NK-92 (cell line): Measurements from ENCODE around the gene COMTD1.
A peak's percentile ranks its signal among the peaks of the same experiment; 100 is the strongest.

Experiments used
- DNase-seq: peaks from one replicate; lab custom pipeline; 2025; ENCODE audit not compliant: unreplicated experiment; lab: John Stamatoyannopoulos, UW

The COMTD1 gene

DNA sequence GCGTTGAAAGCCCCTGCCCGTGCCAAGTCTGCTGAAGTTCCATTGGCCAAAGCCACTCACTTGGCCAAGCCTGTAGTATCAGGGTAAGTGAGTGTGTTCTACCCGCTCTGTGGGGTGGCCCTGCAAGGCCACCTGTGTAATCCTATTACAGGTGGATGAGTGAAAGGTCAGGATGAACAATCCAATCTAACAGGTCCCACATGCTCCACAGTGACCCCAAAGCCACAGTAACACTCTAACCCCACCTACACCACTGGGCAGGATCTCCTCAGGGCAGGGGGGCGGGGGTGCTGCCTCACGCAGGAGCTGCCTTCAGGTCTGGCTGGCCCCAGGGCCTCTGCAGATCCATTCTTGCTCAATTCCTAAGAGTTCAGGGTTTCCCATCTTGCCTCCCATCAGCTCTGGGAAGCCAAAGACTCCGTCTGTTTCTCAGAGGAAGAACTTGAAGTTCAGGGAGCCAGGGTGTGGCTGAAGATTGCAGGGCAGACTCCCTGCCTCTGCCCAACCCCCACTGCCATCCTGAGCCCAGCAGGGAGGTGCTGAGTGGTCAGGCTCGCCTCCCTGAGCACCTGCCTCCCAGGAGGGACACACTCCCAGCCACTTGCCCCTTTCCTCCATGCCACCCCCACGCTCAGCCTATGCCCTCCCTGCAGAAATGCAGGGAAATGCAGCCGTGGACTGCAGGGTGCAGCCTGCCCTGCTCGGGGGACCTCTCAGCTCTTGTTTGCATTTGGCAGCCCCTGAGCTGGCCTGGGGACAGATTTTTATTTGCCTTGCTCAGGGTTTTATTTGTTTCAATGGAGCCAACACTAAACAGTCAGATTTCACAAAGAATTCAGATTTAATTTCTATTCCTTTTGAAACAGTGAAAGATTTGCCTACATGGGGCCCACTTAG, 9.8 kb upstream of the COMTD1 start:
- DNase-seq: no peak

GRCh38 chr10:75244487-75245353, 9.0 kb upstream of the COMTD1 start:
- no peak for DNase-seq

DNA sequence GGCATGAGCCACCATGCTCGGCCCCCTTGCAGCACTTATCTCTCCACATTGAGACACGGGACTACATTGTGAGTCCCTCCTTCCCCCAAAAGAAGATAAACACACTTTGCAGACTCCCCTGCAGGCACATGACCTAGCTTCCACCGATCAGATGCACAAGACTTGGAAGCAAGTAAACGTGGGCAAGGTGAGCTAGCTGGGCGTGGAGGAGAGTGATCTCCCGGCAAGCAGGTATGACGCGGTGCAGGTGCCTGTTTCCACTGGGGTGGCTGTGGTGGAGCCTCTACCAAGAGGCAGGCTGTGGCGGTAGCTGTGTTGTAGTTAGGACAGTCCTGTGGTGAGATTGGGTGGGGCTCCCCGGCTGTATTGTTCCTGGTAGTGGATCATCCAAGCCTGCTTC, 7.7 kb upstream of the COMTD1 start:
- DNase-seq: no peak

DNA sequence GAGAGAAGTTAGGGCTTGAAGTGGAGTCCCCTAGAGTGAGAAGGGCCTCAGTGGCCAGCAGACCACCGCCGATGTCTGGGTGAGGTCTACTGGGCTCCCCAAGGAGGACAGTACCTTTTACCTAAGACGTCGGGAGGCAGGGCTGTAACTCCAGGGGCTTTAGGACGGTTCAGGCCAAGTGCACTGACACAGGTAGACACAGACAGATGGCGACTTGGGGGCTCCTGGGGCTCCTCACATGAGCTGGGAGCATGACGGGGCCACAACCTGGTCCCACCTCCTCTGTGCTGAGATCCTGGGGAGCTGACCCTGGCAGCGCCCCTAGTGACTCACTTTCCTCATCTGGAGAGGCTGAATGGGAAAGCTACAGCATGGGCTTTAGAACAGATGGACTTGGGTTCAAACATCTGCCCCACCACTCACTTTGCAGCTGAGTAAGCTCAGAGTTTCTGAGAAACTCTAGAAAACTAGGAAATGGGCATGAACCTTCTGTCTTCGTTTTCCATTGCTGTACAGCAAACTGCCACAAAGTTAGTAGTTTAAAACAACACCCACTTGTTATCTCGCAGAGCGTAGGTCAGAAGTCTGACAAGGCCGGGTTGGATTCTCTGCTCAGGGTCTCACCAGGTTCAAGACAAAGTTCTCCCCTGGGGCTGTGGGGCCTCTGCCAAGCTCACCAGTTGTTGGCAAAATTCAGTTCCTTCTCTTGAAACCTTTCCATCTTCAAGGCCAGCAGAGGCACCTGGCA, 4.7 kb upstream of the COMTD1 start:
- DNase-seq: no peak

GRCh38 chr10:75239096-75239790, 3.5 kb upstream of the COMTD1 start:
- DNase-seq: no peak

- DNase-seq: no peak
Measured at GRCh38 chr10:75238182-75239095, 2.7 kb upstream of the COMTD1 start.

- DNase-seq: no peak
Measured at GRCh38 chr10:75236178-75236825, 545 bp upstream of the COMTD1 start.

- no peak for DNase-seq
Measured at GRCh38 chr10:75234683-75235374, 928 bp downstream of the COMTD1 start.

- DNase-seq: peak; percentile 78
Measured at GRCh38 chr10:75234017-75234682, 1.6 kb downstream of the COMTD1 start.

DNA sequence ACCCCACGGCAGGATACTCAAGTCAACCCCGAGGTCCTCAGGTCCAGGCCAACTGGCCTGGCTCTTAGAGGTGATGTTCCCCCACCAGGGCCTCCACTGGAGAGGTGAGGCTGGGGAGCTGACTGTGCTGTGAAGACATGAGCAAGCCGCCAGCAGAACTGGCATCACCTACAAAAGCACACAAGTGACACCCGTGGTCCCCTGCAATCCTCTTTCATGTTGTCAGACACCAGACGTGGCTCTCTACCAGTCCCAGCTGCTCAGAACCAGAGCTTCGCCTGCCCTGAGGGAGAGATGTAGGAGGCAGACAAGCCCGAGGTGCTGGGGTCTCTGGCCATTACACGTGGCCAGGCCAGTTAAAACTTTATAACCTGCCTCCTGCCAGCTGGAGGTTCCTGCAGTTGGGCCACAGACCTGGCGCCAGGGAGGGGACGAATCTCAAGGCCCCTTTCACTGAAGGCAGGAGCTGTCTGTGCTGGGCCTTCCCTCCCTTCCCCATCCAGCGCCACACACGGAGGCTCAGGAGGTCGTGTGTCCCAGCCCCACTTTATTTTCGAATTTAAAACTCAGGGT, 2.2 kb downstream of the COMTD1 start:
- DNase-seq: no peak

GRCh38 chr10:75231672-75232581, 3.8 kb downstream of the COMTD1 start:
- no peak for DNase-seq

- peak; percentile 51 for DNase-seq
Measured at GRCh38 chr10:75230600-75231038, 5.1 kb downstream of the COMTD1 start.

DNA sequence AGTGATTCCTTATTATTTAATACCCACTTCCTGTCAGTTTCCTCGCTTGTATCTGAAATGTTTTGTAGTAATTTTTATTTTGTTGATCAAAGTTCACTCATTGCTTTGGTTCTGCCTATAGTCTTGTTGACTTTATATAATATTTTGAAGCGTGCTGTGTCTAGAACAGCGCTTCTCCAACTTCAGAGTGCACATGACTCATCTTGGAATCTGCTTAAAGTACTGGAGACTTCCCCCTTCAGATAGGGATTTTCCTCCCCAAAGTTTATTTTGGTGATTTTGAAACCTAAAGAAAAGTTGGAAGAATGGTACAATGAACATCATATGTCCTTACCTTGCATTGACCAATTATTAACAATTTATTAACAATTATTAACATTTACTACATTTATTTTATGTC, 5.8 kb downstream of the COMTD1 start:
- no peak for DNase-seq

GRCh38 chr10:75228834-75229233, 6.9 kb downstream of the COMTD1 start:
- DNase-seq: no peak

GRCh38 chr10:75228278-75228677, 7.5 kb downstream of the COMTD1 start:
- no peak for DNase-seq

DNA sequence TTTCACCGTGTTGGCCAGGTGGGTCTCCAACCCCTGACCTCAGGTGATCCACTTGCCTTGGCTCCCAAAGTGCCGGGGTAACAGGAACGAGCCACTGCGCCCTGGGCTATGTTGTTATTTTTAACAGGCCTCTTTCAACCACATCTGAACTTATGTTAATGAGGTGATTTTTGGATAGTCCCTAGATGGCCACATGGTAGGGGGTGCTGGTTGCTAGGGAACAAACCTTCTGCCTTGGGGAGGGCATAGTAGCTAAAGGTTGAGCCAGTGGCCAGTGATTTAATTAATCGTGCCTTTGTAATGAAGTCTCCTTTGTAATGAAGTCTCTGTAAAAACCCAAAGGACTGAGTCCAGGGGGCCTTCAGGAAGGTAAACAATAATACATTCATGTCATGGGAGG, 9.1 kb downstream of the COMTD1 start:
- DNase-seq: no peak

DNA sequence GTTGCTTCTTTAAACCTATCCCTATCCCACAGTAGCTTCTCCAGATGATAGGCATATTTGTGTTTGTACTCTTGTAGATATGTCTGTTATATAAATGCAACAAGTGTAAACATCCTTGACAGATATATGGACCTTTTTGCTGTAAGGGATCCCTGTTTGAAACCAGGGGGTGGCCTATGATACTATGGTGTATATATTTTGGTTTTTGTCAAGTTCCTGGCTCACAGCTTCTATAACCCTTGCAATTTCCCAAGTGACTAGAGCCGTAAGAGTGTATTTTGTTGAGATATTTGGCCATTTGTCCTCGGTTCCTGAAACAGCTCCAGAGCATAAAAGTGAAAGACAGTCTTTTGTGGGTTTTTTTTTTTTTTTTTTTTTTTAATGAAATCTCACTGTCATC, 9.7 kb downstream of the COMTD1 start:
- no peak for DNase-seq
